Measurements from ENCODE around the gene ANO7. TPM values are rescaled to one million over a fixed set of nuclear protein-coding genes. Genes with fewer than 3 reads are reported as not detected.

The ANO7 gene
- total and polyA plus RNA-seq, 2 of the 8 experiments (the other 6 are each of a cell fraction or from before 2014, with no cell fraction given), result 3.2 to 6.9 TPM

DNA sequence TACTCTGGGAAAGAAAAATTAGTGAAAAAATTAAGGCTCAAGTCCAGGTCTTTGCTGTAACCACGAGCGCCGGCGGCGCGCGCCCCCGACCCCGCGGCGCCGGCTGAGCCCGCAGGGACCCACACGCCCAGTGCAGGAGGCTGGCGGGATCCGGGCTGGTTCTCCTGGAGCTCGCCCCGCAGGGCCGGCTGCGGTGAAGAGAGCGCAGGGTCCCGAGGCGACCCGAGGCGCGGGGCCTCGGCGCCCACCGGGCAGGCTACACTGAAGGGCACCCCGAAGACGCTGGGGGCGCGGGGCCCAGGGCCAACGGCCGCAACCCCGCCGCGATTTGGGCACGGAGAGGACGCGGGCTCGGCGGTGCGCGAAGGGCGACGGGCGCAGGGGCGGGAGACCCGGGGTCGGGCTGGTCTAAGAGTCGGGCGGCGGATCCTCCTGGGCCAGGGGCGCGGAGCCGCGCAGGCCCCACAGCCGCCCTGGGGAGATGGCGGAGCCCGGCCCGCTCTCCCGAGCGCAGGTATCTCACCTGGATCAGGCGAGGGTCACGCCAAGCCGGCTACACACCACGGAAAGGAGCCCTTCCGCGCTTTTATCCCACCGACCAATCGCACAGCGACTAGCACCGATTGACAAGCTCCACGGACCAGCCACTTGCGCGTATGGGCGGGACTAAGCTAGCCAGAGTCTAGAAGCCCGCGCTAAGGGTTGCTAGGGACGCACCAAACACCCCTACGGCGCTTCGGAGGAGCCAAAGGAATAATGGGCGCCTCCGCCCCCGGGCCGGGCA is 39.4 kb upstream of the ANO7 start, which contains the start of gene PASK (continued):
- TF ChIP-seq, protein P1, sequence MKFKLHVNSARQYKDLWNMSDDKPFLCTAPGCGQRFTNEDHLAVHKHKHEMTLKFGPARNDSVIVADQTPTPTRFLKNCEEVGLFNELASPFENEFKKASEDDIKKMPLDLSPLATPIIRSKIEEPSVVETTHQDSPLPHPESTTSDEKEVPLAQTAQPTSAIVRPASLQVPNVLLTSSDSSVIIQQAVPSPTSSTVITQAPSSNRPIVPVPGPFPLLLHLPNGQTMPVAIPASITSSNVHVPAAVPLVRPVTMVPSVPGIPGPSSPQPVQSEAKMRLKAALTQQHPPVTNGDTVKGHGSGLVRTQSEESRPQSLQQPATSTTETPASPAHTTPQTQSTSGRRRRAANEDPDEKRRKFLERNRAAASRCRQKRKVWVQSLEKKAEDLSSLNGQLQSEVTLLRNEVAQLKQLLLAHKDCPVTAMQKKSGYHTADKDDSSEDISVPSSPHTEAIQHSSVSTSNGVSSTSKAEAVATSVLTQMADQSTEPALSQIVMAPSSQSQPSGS (IDR thresholded peaks at IDR 0.05; ENCODE audit: low read length), result no peak
- TF ChIP-seq POLR2AphosphoS5 (IDR thresholded peaks at IDR 0.05; ENCODE audit: low read depth, low read length), result 0 out of 2 replicates have a peak, but pooled peaks have one; percentile 29
- TF ChIP-seq KDM4A (IDR thresholded peaks at IDR 0.05; ENCODE audit: low read depth, low read length, severe bottlenecking), result peak; percentile 99
- TF ChIP-seq SP1 (IDR thresholded peaks at IDR 0.05; ENCODE audit: low read depth, low read length), result peak; percentile 95
- peak; percentile 48; the same call in 1 of the 2 replicates for TF ChIP-seq YY1 (IDR thresholded peaks at IDR 0.05; ENCODE audit: low read depth, low read length)
- peak; percentile 31; the same call in 1 of the 2 replicates for TF ChIP-seq TBP (IDR thresholded peaks at IDR 0.05; ENCODE audit: low read depth, low read length)
- no peak for TF ChIP-seq CTCF (IDR thresholded peaks at IDR 0.05; ENCODE audit: control extremely low read depth in 1 of 3, insufficient read depth in 1 of 3, low read depth in 1 of 3, low read length in 3 of 3)
- TF ChIP-seq FOSL1 (IDR thresholded peaks at IDR 0.05; ENCODE audit: insufficient read depth, low read depth, low read length), result no peak
- no peak for TF ChIP-seq BCL11A (IDR thresholded peaks at IDR 0.05; ENCODE audit: low read depth in 2 of 2, low read length in 2 of 2)
- TF ChIP-seq SIN3A (conservative IDR thresholded peaks at IDR 0.05 in 1 of 2, IDR thresholded peaks at IDR 0.05 in 1 of 2; ENCODE audit: low read depth in 1 of 2, low read length in 2 of 2), result peak; percentile 84; a peak in 3 of 4 replicates
- TF ChIP-seq JUND (IDR thresholded peaks at IDR 0.05; ENCODE audit: low read length), result no peak
- TF ChIP-seq SP2 (IDR thresholded peaks at IDR 0.05; ENCODE audit: low read length), result peak; percentile 58
- no peak for TF ChIP-seq CBX8 (IDR thresholded peaks at IDR 0.05; ENCODE audit: borderline replicate concordance, low read depth, low read length)
- no peak for TF ChIP-seq POU5F1 (IDR thresholded peaks at IDR 0.05; ENCODE audit: low read depth, low read length)
- TF ChIP-seq JUN (IDR thresholded peaks at IDR 0.05; ENCODE audit: low read depth, low read length), result no peak
